Skin of body (tissue), 2 donors: ENCODE data around the gene PTPN6. TPM values are rescaled to one million over a fixed set of nuclear protein-coding genes. Genes with fewer than 3 reads are reported as not detected.

Experiments
- DNase-seq: peaks from one replicate; lab custom pipeline; 2025; lab: John Stamatoyannopoulos, UW
- total RNA-seq: library from RNA; depleted of rRNA; stranded (reverse); fragments of >200 nt; gene quantifications from one replicate; pipeline ENCODE4 v1.2.3, GENCODE V29; 2014

The PTPN6 gene
- total RNA-seq, 1 donor from 2014 or later: 12.6 TPM

DNA sequence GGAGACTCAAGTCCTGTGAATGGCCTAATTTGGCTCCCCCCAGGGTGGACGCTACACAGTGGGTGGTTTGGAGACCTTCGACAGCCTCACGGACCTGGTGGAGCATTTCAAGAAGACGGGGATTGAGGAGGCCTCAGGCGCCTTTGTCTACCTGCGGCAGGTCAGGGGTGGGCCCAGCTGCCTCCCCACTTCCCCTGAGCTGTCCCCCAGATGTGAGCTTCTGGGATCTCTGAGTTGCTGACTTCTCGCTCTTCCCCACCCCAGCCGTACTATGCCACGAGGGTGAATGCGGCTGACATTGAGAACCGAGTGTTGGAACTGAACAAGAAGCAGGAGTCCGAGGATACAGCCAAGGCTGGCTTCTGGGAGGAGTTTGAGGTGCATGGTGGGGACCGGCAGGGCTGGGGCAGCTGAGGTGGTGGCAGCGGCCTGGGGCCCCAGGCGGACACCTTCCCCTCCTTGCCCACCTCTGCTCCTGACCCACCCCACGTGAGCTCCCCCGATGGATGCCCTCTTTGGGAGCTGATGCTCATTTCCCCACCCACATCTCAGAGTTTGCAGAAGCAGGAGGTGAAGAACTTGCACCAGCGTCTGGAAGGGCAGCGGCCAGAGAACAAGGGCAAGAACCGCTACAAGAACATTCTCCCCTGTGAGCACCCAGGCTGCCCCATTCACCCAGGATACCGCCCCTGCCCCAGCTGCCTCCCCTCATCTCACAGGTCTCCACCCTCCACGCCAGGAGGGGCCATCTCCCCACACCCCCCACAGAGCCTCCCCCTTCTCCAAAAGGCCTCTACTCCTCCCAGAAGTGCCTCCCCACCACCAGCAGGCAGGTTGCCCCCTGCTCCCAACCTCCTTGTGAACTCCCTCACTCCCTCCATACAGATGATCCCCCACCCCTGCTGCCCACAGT is 4.2 kb downstream of the PTPN6 start:
- no peak for DNase-seq

DNA sequence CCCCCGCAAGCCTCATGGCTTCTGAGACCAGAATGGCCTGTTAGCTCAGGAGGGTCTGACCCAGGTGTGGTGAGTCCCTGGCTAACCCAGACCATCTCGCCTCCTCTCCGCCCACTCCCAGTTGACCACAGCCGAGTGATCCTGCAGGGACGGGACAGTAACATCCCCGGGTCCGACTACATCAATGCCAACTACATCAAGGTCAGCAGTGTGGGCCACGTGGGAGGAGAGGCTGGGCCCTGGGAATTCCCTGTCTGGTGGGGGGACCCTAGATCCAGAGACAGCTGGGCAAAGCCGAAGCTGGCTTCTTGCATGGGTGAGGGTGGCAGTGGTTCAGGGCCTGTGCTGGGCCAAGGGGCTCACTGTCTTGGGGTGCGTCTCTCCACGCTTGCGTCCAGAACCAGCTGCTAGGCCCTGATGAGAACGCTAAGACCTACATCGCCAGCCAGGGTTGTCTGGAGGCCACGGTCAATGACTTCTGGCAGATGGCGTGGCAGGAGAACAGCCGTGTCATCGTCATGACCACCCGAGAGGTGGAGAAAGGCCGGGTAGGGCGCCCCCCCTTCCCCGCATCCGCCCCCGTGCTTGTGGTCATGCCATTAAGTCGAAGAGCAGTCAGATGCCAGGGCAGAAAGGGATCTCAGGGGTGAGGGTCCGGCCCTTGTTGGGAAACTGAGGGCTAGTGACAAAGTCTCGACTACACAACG is 5.0 kb downstream of the PTPN6 start:
- DNase-seq: no peak

DNA sequence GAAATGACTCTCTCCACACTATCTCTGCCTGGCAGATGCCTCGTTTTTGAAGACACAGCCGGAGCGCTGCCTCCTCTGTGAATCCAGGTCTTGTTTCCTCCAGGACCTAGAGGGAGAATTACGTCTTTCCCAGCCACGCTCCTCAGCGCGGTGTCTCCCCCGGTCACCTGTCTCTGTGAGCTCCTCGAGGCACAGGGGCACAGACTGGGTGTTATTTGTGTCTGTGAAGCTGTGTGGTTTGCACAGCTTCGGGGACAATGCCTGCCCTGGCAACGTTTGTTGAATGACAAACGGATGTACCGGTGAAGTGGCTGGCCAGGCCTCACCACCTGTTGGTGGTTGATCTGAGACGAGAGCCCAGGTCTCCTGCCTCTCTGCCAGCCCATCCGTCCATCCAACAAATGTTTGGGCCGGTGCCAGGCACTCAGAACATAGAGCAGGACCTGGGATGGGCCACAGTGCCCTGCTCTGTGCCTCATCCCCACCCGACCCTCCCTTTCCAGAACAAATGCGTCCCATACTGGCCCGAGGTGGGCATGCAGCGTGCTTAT is 6.1 kb downstream of the PTPN6 start:
- DNase-seq: no peak

DNA sequence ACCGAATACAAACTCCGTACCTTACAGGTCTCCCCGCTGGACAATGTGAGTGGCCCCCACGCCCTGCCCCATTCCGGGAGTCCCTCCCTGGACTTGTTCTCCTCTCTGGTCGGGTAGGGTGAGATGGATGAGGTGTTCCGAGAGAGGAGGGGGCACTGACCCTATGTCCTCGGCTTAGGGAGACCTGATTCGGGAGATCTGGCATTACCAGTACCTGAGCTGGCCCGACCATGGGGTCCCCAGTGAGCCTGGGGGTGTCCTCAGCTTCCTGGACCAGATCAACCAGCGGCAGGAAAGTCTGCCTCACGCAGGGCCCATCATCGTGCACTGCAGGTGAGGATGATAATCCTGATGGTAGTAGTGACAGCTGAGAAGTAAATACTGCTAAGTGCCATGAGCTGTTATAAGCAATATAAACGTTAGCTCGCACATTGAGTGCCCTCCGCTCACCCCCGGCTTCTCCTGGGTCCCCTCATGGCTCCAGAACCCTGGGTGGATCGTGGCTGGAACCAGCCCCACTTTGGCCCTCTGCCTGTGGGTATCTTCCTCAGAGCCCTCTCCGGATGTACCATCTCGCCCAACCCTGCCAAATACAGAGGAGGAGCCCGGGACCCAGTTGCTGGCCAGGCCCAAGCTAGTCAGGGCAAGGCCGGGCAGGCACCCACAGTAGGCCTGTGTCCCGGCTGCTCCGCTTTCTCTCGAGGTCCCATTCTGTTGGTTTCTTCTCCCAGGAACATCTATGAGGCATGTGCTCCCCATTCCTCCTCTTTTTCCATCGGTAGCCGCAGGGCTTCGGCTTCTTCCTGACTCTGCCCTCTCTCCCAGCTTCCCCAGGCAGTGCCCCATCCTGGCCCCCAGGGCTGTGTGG is 6.8 kb downstream of the PTPN6 start:
- DNase-seq: no peak

DNA sequence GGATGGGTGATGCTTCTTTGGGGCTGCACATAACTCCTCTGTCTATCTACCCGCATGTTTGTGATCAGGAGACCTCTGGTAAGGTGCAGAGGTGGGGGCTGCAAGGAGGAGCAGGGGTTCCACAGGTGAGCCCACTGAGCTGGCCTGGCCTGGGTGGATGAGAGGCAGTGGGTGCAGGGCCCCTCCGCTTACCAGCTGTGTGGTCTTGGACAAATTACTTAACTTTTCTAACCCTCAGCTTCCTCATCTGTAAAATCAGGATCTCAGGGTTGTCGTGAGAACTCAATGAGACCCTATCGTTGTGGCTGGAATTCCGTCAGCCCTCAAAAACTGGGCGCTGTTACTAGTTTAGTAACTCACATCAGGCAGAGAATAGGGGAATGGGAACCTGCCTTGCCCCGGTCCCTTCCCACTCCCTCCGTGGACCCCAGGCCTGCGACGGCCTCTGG is 7.5 kb downstream of the PTPN6 start:
- no peak for DNase-seq

DNA sequence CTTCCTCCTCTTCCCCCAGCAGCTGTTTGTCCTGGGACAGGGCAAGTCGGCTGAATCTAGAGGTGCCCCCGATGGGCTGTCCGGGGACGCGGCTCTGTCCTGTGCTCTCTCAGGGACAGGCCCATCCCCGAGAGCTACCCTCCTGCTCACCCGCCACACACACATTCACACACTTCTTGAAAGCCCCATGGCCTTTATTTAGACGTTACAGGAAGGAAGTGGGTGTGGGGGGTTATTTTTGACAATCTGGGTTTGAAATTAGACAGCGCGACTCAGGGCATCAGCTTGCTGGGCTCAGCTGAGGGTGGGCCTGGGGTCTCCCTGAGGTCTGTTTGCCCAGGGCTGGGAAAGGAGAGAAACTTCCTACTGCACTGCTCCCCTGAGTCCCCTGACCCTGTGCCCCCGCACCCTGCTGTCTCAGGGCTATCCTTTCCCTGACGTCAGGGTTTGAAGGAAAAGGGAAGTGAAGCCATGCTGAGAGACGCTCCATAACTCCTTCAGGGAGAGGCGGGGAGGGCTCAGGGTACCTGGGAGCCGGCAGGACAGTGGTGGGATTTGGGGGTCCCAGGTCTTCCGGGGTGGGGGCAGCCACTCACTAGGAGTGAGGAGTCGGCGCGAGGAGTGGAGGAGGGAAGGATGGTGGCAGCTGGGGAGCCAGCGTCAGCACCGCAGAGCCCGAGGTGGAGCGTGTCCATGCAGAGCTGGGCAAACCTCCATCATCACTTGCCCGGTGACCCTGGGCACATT is 8.1 kb downstream of the PTPN6 start:
- no peak for DNase-seq

DNA sequence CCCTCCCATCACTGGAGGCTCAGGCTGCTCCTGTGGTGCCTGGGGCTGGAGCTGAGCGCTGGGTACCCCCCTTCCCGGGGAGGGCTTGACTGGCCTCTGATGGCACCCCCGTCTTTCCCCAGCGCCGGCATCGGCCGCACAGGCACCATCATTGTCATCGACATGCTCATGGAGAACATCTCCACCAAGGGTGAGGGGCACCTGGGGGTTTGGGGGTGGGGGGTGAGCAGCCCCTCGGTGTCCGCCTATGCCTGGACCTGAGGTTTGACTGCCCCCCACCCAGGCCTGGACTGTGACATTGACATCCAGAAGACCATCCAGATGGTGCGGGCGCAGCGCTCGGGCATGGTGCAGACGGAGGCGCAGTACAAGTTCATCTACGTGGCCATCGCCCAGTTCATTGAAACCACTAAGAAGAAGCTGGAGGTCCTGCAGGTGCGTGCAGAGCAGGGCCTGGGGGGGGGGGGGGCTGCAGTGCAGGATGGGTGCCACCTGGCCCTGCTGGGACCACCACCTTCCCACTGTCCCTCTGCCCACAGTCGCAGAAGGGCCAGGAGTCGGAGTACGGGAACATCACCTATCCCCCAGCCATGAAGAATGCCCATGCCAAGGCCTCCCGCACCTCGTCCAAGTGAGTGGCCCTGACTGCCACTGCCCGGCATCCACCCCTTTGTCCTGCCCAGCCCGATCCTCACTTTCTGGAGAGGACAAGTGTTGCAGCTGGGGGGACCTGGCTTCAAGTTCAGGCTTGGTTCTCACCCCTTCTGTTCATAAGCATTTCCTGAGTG is 8.8 kb downstream of the PTPN6 start:
- DNase-seq: no peak

DNA sequence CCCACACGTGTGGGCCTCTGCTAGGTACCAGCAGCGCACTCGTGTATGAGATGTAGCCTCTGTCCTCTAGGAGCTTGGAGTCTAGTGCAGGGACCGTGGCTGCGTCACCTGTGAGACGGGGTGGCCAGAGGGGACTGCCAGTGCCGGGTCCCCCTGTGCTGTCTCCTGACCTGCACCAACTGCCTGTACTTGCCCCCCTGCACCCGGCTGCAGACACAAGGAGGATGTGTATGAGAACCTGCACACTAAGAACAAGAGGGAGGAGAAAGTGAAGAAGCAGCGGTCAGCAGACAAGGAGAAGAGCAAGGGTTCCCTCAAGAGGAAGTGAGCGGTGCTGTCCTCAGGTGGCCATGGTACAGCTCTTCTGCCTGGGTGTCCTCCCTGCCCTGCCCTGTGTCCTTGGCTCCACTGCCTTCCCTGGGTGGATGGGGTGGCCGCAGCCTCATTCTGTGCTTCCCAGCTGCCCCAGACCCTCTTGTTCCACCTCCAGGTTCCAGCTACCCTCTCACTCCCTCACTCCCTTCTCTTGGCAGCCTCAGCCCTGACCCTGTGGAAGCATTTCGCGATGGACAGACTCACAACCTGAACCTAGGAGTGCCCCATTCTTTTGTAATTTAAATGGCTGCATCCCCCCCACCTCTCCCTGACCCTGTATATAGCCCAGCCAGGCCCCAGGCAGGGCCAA is 9.6 kb downstream of the PTPN6 start:
- no peak for DNase-seq

DNA sequence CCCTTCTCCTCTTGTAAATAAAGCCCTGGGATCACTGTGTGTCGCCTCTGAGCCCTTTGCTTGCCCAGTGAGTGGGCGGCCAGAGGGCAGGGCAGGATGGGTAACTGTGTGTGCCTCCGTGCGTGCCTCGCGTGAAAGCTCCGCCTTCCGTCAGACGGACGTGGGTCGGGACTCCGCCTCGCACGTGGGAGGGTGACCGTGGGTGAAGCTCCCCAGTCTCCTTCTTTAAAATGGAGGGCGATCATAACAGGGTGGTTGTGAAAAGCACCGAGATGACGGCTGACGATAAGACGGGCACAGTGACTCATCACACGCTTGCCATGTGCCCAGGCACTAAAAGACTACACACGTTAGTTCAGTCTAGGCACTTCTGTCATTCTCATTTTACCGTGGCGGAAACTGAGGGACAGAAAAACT is 10.1 kb downstream of the PTPN6 start:
- no peak for DNase-seq

DNA sequence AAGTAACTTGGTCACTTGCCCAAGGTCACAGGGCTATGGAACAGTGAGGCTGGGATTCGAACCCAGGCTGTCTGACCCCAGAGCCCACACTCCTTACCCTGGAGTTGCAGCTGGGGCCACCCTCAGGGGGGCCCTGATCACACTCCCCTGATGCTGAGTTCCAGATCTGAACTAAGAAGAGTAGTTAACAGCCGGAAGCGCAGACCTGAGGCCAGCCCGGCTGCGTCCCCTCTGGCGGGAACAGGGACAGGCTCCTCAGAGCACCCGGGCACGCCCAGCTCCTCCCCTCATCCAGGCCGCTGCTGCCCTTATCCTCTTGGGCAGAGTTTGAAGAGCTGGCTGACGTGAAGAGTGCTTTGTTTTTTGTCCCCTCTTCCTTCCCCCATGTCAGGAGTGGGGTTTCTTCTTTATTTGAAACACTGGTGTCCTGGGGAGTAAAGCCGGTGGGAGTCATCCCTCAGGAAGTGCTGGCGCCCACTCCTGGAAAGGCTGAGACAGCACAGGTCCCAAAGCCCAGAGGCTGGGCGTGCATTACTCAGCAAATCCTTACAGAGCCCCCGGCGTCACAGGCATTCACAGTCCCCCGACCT is 10.6 kb downstream of the PTPN6 start:
- DNase-seq: peak; percentile 37

DNA sequence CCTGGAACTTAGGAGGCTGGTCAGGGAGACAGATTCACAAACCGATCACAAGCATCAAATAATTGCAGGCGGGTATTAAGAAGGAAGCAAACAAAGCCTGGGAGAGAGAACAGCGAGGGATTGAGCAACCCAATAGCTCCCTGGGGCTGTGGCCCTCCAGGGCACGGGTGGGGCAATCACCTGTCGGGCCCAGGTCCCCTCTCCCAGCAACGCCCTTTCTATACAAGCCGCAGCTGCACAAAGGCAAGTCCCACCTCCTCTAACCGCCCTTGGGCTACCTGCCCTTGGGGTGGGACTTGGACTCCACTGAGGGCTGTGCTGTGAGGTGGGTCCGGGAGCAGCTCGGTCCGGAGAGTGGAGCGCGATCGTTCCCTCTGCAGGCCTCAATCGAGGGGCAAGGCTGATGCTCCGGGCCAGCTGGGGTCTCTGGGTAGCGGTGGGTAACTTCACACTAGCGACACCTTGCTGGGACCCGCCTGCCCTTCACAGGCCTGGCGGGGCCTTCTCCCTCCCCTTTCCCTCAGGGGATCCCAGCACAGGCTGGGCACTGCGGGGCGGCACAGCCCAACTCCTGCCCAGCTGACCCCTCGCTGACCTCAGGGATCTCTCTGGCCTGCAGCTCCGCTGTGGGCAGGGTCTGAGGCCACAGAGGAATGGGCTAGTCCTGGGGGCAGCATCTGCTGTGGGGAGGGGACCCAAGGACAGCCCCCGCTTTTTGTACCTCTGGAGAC is 11.3 kb downstream of the PTPN6 start:
- DNase-seq: no peak

DNA sequence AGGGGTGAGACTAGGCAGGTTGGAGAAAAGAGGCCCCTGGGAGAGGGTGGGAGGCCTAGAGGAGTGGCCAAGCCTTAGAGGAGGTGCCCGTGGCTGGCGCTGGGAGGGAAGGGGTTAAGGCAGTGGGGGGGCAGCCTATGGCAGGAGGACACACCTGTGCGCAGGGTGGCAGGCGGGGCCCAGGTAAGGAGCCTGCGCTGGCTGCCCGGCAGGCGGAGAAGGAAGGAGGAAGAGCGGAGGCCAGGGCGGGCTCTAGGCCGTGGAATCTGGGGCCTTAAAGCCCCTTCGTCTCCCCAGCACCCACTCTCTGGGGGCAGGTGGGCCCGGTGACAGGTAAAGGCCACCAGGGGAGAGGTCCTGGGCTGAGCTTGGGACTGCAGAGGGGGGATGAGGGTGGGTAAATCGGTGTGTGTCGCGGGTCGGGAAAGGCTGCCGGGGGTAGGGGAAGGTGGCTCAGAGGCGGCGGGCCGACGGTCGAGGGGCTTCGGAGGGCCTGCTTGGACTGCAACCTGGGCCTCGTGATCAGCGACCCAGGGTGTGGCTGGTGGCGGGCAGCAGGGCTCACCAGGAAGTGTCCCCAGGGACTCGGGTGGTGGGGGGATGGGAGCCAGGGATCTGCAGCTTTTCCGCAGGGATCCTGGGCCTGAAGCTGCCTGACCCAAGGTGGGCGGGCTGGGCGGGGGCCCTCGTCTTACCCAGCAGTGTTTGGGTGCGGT is 12.0 kb downstream of the PTPN6 start:
- no peak for DNase-seq

DNA sequence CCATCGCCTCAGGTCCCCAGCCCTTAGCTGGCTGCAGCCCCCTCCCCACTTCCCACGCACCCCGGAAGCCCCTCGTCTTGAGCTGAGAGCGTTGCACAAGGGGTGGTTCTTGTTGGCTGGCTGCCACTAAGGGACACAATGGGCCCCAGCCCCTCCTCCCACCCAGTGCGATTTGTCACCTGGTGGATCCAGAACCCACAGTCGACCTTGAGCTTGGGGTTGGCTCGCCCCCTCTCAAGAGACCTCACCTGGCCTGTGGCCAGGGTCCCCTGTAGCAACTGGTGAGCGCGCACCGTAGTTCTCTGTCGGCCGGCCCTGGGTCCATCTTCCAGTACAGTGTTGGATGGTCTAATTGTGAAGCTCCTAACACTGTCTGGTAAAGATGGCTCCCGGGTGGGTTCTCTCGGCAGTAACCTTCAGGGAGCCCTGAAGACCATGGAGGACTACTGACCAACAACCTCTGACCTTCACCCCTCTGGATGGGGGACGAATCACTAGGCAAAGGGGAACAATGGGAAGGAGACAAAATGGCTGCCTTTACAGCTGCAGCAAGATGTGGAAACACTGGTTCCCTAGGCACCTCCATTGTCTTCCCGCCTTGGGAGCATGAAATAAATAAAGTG is 12.7 kb downstream of the PTPN6 start:
- DNase-seq: no peak

DNA sequence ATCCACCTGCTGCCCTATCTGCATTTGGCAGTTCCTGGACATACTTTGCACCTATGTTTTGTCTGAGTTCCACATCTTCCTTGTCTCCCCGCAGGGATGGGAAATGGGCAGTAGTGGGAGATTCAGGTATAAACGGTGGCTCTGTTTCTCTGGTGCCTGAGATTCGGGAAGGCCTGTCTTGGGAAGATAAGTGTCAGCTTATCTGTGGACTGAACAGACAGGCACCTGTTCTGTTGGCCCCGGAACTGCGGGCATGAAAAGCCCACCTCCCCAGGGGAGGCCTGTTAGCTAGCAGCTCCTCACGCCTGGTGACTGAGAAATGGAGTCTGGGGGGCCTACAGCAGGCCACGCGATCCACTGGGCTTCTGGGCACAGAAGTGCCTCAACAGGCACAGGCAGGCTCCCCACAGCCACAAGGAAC is 13.5 kb downstream of the PTPN6 start:
- no peak for DNase-seq

DNA sequence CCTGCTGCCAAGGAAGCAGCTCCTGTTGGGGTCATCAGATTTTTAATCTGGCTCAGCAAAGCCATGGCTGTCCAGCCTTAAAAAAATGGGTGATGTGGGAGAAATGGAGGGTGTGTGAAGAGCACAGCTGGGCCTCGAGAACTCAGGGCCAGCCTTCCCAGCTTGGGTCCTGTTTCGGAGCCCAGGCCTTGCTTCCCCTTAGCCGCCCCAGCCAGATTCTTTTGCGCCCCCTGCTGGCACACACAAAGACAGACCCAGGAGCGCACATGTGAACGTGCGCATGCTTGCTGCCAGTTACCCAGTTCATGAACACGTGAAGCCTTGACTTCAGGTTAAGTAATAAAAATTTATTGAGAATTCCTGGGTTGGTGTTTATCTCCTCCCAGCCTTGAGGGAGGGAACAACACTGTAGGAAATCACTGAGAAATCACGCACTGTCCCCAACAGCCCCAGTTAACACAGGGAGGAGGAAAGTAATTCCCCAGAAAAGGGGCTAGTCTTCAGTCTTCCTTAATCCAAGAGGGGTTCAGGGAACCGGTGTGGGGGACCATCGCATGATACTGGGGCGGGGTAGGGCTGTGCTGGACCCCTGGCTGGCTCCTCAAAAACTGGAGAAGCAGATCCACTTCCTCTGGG is 14.0 kb downstream of the PTPN6 start:
- DNase-seq: peak; percentile 65

DNA sequence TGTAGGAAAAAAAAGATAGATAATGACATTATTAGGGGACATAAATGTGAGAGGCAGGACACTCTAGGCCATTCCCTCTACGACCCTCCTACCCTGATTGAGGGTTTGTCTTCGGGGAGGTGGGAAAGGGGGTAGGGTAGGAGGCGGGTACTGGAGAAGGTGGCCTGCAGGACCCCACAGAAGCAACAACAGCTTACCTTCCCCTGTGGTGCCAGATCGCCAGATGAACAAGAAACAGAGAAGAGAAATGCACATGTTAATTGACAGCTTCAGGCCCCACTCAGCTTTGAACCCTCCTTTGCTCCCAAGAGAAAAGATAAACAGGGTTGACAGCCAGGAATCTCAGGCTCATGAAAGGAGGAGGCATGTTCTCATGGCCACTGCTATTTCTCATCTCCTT is 14.6 kb downstream of the PTPN6 start:
- DNase-seq: no peak

DNA sequence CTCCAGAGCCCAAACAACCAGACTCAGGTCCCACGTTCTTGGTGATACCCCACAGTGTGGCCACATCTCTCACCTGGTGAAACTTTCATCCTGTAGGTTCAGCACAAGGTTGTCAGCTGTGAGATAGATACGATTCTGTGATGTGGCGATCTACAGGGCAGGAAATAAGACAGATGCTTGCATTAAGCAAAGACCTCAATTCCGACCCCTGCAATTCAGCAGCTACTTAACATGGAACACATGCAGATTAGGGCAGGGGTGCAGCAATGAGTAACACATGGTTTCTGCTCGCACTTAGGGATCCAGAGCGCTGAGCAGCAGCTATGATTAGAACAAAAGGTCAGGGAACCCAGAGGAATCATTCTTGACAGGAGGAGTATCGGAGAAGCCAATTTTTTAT is 15.2 kb downstream of the PTPN6 start:
- DNase-seq: no peak
